HepG2 (cell line): Measurements from ENCODE around the gene TM9SF2. TPM values are rescaled to one million over a fixed set of nuclear protein-coding genes. Genes with fewer than 3 reads are reported as not detected.

Experiments
- ATAC-seq: fragments of 200-7000 bp; cut with Tn5 transposase; 3 replicates; pipeline ENCODE4 v1.9.1; 2020; ENCODE audit warnings: mild to moderate bottlenecking, moderate library complexity
- BruUV-seq: library from RNA; stranded (reverse); fragments of 400-500 nt; replicated peaks from 2 replicates; lab custom pipeline; 2021; lab: Mats Ljungman, UMichigan
- CTCF ChIA-PET: fragments of 300-600 bp; formaldehyde crosslinking; extraction: SDS; loops from one replicate; lab custom pipeline; 2021; ENCODE audit warnings: low total read pairs, inconsistent platforms, low intra/inter-chr PET ratio; lab: Yijun Ruan, JAX
- POLR2A ChIA-PET: fragments of 350-600 bp; sonication (Branson Sonifier 250); formaldehyde crosslinking; loops from one replicate; lab custom pipeline; 2020; ENCODE audit warnings: antibody characterized with exemption, inconsistent platforms; lab: Yijun Ruan, JAX
- DNase-seq: peaks from one replicate; pipeline ENCODE4 v3.0.0-alpha.2; 2015; ENCODE audit warnings: low spot score
- FAIRE-seq: peaks from 3 replicates; lab custom pipeline; 2011; peaks lifted over from hg19 to GRCh38; lab: Jason Lieb, UNC
- H2AFZ ChIP-seq: one replicate; pipeline ENCODE4 v1.6.1; 2011; ENCODE audit warnings: low read length, inconsistent platforms
- H3K27ac ChIP-seq: fragments of 300-600 bp; 3 replicates; pipeline ENCODE4 v1.8.0; 2011; ENCODE audit warnings: mixed run types, mild to moderate bottlenecking, mixed read lengths, low read length, inconsistent platforms; ENCODE audit not compliant: insufficient read depth; ENCODE audit errors: extremely low read length
- H3K27me3 ChIP-seq, 2 experiments: fragments of 200-600 bp in 1 of 2; 2 replicates in 1 of 2; 3 replicates in 1 of 2; pipeline versions ENCODE4 v1.6.0 to v1.8.0; 2011; ENCODE audit warnings: low read length in 2 of 2, mild to moderate bottlenecking in 2 of 2, moderate library complexity in 2 of 2, inconsistent platforms in 1 of 2; ENCODE audit not compliant: insufficient read depth in 2 of 2, control insufficient read depth in 1 of 2
- H3K36me3 ChIP-seq, 2 experiments: fragments of 200-600 bp in 1 of 2; replicated peaks in 1 of 2; 2 replicates in 1 of 2; 3 replicates in 1 of 2; pipeline versions ENCODE4 v1.5.1 to v1.8.0; 2011; ENCODE audit warnings: low read length in 2 of 2, inconsistent platforms in 1 of 2; ENCODE audit not compliant: insufficient read depth in 2 of 2, control insufficient read depth in 1 of 2
- H3K4me1 ChIP-seq: 2 replicates; pipeline ENCODE4 v1.5.1; 2012; ENCODE audit warnings: low read length, inconsistent platforms; ENCODE audit not compliant: insufficient read depth
- H3K4me2 ChIP-seq: 2 replicates; pipeline ENCODE4 v1.6.0; 2011; ENCODE audit warnings: low read depth, low read length, inconsistent platforms
- H3K4me3 ChIP-seq, 3 experiments: fragments of 200-600 bp in 1 of 3; sonication (generic), shearing (Covaris generic) in 1 of 3; replicated peaks in 1 of 3; 2 replicates each; pipeline ENCODE4 v1.5.1; 2011 to 2016; ENCODE audit warnings: low read length in 3 of 3, inconsistent platforms in 2 of 3, low read depth in 2 of 3, mild to moderate bottlenecking in 2 of 3, control low read depth in 1 of 3, mixed read lengths in 1 of 3; ENCODE audit not compliant: insufficient read depth in 1 of 3
- H3K79me2 ChIP-seq: one replicate; pipeline ENCODE4 v1.6.1; 2011; ENCODE audit warnings: low read length, inconsistent platforms; ENCODE audit not compliant: insufficient read depth
- H3K9ac ChIP-seq: 2 replicates; pipeline ENCODE4 v1.6.0; 2011; ENCODE audit warnings: mild to moderate bottlenecking, low read depth, low read length, inconsistent platforms; ENCODE audit not compliant: insufficient read depth
- H3K9me3 ChIP-seq: 2 replicates; pipeline ENCODE4 v1.5.1; 2012; ENCODE audit warnings: mild to moderate bottlenecking, low read length
- H4K20me1 ChIP-seq: 2 replicates; pipeline ENCODE4 v1.6.0; 2011; ENCODE audit warnings: inconsistent platforms, mild to moderate bottlenecking, low read length, moderate library complexity; ENCODE audit not compliant: insufficient read depth
- AGO2 ChIP-seq: fragments of 200-400 bp; formaldehyde crosslinking; optimal IDR thresholded peaks from 2 replicates; pipeline ENCODE3; 2017; ENCODE audit warnings: mild to moderate bottlenecking, low read depth, low read length, moderate library complexity
- DNMT3B ChIP-seq: conservative IDR thresholded peaks from 2 replicates; pipeline ENCODE4 v1.6.1; 2016; ENCODE audit warnings: missing biosample characterization, control low read depth
- KAT7 ChIP-seq: IDR thresholded peaks from 2 replicates; pipeline ENCODE4 v1.6.1; 2018; ENCODE audit warnings: borderline replicate concordance, missing compliant biosample characterization
- WGBS: methylation state at CpG from one replicate; pipeline ENCODE4 v1.1.6; 2017; ENCODE audit warnings: low lambda C conversion rate; 5-methylcytosine and 5-hydroxymethylcytosine counted together
- in situ Hi-C: cut with HindIII; loops from 2 replicates; pipeline ENCODE4 v1.10.0; 2017; ENCODE audit warnings: low pct_unique_long_range_greater_than_20kb; ENCODE audit not compliant: extremely low pct_ligation_motif_present
- intact Hi-C: fragments of 100-400 bp; cut with micrococcal nuclease; formaldehyde crosslinking; loops from one replicate; pipeline ENCODE4 v1.10.0; 2022; ENCODE audit not compliant: unreplicated experiment
- polyA plus RNA-seq, 8 experiments: library from polyadenylated mRNA; depleted of rRNA in 3 of 8; stranded (reverse) in 7 of 8; unstranded in 1 of 8; fragments of >200 nt; fragmentation: Illumina TruSeq in 4 of 8; extraction: Trizol in 4 of 8; gene quantifications; 2 replicates each; pipeline versions ENCODE4 v1.2.1 to v1.2.3, GENCODE V29; 2011 to 2016; ENCODE audit warnings: low read depth in 4 of 8, missing spikeins in 1 of 8, mixed read lengths in 1 of 8; ENCODE audit not compliant: insufficient read depth in 1 of 8
- total RNA-seq, 5 experiments: library from RNA; depleted of rRNA; stranded (reverse); fragments of >200 nt; fragmentation: Illumina TruSeq; extraction: Trizol; gene quantifications; 2 replicates each; pipeline ENCODE4 v1.2.3, GENCODE V29; 2016; ENCODE audit warnings: low read depth in 1 of 5
- TF ChIP-seq, protein P1 (sequence below): sonication (generic); formaldehyde crosslinking; IDR thresholded peaks from 2 replicates; pipeline ENCODE4 v1.4.0; 2020; ENCODE audit warnings: missing genetic modification reagents
- TF ChIP-seq, protein P2 (sequence below): IDR thresholded peaks from 2 replicates; pipeline ENCODE4 v1.6.1; 2016

Gene TM9SF2
- total and polyA plus RNA-seq, 2 of the 13 experiments (the other 11 are each of a cell fraction or from before 2014, with no cell fraction given) = 94.1 to 123 TPM

- in situ Hi-C loops (no loop called here), intact Hi-C loops (no loop called here)
- no peak overlapping the region for H2AFZ ChIP-seq
- ChIA-PET POLR2A (no interaction called here), CTCF (no interaction called here)
- H3K79me2 ChIP-seq = no peaks in the 10 kb centered on the region
- no peak for FAIRE-seq
- H3K4me1 ChIP-seq = peaks cover 51% of the 10 kb centered on the region
- H3K27ac ChIP-seq = no peak overlapping the region
- DNase-seq = no peak
- no peaks in the 10 kb centered on the region for H4K20me1 ChIP-seq
- H3K36me3 ChIP-seq = peaks cover 8 to 40% of the 10 kb centered on the region in 2 experiments
- no TSS peak for BruUV-seq
- H3K9ac ChIP-seq = no peak overlapping the region
- no peak overlapping the region for H3K4me3 ChIP-seq
- ATAC-seq = no peak
- TF ChIP-seq AGO2 (no peak), DNMT3B (CRISPR knock-in tag) (no peak), KAT7 (CRISPR knock-in tag) (no peak)
- TF ChIP-seq, protein P1, sequence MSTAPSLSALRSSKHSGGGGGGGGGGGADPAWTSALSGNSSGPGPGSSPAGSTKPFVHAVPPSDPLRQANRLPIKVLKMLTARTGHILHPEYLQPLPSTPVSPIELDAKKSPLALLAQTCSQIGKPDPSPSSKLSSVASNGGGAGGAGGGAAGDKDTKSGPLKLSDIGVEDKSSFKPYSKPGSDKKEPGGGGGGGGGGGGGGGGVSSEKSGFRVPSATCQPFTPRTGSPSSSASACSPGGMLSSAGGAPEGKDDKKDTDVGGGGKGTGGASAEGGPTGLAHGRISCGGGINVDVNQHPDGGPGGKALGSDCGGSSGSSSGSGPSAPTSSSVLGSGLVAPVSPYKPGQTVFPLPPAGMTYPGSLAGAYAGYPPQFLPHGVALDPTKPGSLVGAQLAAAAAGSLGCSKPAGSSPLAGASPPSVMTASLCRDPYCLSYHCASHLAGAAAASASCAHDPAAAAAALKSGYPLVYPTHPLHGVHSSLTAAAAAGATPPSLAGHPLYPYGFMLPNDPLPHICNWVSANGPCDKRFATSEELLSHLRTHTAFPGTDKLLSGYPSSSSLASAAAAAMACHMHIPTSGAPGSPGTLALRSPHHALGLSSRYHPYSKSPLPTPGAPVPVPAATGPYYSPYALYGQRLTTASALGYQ (CRISPR knock-in tag) = no peak
- TF ChIP-seq, protein P2, sequence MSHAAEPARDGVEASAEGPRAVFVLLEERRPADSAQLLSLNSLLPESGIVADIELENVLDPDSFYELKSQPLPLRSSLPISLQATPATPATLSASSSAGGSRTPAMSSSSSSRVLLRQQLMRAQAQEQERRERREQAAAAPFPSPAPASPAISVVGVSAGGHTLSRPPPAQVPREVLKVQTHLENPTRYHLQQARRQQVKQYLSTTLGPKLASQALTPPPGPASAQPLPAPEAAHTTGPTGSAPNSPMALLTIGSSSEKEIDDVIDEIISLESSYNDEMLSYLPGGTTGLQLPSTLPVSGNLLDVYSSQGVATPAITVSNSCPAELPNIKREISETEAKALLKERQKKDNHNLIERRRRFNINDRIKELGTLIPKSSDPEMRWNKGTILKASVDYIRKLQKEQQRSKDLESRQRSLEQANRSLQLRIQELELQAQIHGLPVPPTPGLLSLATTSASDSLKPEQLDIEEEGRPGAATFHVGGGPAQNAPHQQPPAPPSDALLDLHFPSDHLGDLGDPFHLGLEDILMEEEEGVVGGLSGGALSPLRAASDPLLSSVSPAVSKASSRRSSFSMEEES (CRISPR knock-in tag) = no peak
- H3K9me3 ChIP-seq = no peaks in the 10 kb centered on the region
- H3K27me3 ChIP-seq = no peaks in the 10 kb centered on the region
- 96% methylated on average over 7 of the region's 7 CpGs for WGBS
- no peak overlapping the region for H3K4me2 ChIP-seq
Observed at GRCh38 chr13:99556867-99557443, 55.7 kb downstream of the TM9SF2 start.
